Medulla oblongata (tissue), 1 donor: Measurements from ENCODE around the gene ASS1.
"Not testable (repeated sequence)": the region's sequence is repeated elsewhere in the genome, so short reads cannot be mapped to it uniquely, and the experiment has no call there.

Source experiments
- DNase-seq: peaks from one replicate; pipeline ENCODE4 v3.0.0-alpha.2; 2015; ENCODE audit errors: extremely low spot score

ASS1 gene

GRCh38 chr9:130433947-130434262, 10.9 kb upstream of the ASS1 start:
- DNase-seq = no peak

DNA sequence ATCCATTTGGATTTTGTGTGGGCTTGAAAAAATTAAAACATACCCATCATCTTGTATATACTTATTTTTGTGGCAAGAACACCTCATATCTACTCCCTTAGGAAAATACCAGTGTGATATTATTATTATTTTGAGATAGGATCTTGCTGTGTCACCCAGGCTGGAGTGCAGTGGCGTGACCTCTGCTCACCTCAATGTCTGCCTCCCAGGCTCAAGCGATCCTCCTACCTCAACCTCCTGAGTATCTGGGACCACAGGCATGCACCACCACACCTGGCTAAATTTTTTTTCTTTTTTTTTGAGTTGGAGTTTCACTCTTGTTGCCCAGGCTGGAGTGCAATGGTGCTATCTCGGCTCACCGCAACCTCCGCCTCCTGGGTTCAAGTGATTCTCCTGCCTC, 10.1 kb upstream of the ASS1 start:
- not testable (repeated sequence) for DNase-seq

DNA sequence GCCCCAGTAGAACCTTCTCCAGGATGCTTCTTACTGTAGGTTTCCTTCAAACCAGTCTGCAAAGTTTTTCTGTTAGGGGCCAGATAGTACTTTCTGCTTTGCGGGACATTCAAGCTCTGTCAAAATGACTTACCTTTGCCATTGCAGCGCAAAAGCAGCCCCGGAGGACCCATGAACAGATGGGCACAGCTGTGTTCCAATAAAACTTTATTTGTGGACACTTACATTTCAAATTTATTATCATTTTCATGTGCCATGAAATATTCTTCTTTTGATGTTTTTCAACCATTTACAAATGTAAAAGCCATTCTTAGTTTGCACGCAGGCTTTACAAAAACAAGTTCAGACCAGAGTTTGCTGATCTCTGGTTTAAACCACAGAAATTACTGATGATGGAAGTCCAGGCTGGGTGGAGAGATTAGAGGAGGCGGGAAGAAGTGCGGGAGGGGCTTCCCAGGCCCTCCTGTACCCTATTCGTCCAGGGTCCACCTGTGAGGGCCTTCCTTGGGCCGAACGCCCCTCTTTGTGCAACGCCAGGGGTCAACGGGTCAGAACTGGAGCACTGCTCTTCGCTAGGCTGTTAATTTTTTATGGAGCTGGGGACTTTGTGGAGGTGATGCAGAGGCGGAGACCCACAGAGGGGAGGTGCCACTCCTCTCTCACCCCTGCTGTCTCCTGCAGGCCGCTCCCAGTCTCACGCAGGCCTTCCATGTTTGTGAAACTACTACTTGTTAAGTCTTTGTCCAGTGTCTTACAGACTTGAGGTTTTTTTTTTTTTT, 7.6 kb upstream of the ASS1 start:
- DNase-seq = no peak

- no peak for DNase-seq
Observed at GRCh38 chr9:130438382-130438981, 6.3 kb upstream of the ASS1 start.

GRCh38 chr9:130441031-130441430, 3.7 kb upstream of the ASS1 start:
- DNase-seq = no peak

DNA sequence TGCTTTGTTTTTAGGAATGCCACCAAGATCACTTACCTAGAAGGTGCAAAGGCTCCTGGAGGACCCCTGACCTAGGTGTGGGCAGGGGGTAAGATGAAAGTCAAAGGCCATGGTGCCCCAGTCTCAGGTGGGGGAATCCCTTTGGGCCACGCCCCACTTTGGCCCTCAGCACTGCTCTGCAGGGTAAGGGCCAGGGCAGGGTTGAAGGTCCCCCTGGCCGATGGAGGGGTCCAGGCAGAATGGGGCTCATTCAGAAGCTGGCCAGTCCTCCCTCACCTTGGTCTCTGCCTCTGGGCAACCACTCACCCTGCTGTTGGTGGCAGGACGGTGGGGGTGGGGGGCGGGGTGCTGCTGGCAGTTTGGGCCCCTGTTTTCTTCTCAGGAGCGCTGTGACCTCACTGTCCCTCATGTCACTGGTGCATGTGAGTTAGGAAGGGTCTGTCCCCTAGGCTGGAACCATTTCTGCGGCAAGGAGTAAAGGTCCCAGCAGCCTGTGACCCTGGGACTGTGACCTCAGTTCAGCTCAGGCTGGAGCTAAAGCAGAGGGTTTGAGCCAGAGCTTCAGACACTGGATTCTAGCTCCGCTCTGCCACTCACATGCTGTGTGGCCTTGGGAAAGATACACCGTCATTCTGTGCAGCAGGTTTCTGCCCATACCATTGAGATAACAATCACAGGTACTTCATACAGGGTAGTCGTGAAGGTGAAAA, 1.9 kb upstream of the ASS1 start:
- no peak for DNase-seq

DNA sequence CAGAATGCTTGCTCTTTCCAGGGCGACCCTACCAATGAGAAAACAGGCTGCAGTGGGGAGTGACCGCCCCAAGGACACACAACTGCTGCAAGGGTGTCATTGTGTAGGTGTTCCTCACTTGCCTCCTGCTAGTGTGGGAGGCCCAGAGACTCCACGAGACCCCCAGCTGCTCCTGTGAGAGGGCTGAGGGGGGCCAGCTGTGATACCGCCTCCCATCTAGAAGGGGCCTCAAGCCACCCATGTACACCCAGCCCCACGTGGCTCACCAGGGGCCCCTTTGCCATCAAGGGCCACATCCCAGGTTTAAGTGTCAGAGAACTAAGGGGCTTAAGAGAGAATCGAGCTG, 1.3 kb upstream of the ASS1 start:
- no peak for DNase-seq

DNA sequence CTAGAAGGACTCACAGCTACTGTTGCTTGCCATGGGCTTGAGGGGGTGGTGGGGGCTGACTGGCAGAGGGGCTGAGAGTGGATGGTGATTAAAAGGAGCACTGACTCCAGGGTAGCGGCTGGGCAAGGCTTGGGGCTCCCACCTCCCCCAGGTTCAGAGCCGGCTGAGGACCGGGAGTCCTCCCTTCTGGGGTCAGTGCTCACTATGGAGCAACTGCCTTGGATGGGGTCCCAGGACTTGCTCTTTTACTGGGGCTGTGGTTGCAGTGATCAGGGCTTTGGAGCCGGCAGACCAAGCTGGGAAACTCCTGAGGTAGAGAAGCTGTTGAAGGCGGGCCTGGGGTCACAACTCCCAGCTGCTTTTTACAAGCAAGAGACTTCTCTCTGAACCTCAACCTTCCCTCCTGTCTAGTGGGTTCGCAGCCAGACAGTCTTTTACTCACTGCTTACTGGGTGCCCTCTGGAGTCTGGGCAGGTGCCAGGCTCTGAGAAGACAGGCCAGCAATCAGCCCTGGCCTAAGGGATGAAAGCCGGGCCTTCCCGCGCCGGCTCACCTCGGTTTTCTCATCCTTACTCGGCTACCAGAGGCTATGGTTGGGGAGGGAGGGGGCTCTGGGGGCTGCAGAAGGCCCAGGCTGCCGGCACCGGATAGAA, 795 bp upstream of the ASS1 start:
- no peak for DNase-seq

GRCh38 chr9:130445268-130445983, 665 bp downstream of the ASS1 start:
- no peak for DNase-seq

GRCh38 chr9:130446101-130446861, 1.5 kb downstream of the ASS1 start:
- DNase-seq = no peak

- no peak for DNase-seq
Observed at GRCh38 chr9:130447193-130447816, 2.5 kb downstream of the ASS1 start.

GRCh38 chr9:130448035-130448624, 3.4 kb downstream of the ASS1 start:
- no peak for DNase-seq

GRCh38 chr9:130448771-130449603, 4.2 kb downstream of the ASS1 start:
- DNase-seq = no peak

DNA sequence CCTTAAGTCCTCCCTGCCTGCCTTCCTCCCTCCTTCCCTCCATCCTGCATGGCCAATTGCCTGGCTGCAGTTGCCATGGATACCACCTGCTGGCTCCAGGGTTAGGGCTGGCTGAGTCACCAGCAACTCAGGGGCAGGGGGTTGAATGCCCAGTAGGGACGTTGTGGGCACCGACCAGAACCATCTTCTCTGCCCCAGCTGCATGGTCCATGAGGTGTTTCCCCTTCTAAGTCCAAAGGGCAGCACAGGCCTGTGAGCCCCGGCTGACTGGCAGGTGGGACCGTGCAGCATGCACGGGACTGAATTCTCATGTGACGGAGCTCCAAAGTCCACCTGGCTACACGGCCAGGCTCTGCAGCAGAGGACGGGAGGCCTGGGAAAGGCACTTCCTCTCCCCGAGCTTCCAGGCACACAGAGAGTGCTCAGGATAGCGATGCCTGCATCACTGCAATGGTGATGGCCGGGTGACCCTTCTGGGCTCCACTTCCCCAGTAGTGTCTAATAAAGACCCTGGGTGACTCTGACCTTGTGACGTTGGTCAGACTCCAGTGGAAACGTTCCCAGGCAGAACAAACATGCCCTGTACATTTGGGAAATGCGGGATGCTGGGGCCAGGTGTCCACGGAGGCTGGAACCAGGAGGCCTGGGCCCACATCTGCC, 5.7 kb downstream of the ASS1 start:
- no peak for DNase-seq

DNA sequence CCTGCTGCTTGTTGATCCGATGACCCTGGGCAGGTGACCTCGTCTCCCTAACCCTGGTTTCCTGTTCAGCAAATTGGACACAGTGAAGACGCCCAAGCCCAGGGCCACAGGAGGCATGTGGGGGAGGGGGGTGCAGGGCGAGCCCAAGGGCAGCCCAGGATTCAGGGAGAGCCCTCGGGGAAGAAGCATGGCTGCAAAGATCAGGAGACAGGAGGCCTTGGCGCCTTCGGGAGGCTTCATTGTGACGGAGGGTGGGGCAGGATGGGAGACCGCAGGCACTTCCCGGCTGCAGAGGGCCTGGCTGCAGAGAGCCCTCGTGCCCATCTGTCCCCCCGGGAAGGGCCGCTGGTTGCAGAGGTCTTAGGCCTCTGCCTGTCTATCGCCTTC, 6.2 kb downstream of the ASS1 start:
- DNase-seq = no peak

DNA sequence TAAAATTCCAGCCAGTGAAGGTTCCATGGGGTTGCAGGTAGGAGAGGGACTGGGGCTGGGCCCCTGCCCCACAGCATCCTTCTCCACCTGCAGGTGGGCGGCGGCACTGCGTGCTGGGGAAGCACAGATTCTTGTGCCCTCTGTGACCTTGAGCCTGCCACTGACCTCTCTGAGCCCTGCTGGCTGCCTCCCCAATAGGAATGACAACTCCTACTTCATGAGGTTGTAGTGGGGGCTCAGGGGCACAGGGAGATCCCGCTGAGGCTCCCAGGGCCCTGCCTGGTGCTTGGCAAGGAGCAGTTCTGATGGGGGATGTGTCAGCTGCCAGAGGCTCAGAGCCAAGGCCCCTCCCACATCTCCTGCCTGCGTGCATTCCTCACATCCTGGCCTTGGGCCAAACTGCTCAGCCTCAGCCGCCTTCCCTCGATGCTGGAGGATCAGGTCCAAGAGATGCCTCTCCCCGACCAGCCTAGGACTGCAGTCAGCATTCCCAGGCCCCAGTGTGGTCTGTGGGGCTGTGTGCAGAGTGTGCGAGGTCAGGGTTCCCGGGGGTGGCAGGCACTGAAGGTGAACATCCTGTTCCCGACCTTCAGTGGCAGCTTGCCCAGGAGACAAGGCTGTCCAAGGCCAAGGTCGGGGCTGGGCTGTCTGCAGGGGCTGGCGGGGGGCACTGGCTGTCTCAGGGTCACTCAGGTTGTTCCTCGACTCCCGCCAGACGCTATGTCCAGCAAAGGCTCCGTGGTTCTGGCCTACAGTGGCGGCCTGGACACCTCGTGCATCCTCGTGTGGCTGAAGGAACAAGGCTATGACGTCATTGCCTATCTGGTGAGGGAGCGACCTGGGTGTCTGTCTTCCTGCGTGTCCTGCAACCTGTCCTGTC, 7.0 kb downstream of the ASS1 start:
- DNase-seq = no peak

- no peak for DNase-seq
Observed at GRCh38 chr9:130452835-130453234, 8.1 kb downstream of the ASS1 start.

DNA sequence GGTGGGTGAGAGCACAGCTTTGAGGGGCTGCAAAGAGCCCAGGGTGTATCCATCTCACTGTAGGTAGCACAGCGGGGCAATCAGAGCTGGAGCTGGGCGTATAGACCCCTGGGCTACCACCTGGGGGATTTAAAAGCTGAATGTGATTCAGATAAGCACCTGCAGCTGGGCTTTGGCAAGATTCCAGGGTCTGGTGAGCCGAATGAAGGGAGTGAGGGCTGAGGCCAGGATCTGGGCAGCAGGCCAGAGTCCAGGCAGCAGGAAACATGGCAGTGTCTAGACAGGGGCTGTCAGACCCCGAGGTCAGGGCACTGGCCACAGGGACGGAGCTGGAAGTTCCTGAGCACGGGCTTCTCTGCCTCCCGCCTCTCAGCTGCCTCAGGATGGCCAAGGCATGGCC, 8.7 kb downstream of the ASS1 start:
- DNase-seq = no peak
